HG02763 (cell line): Measurements from ENCODE around the gene BEND7.
"Not testable (repeated sequence)": the region's sequence is repeated elsewhere in the genome, so short reads cannot be mapped to it uniquely, and the experiment has no call there.

ENCODE experiments used
- ATAC-seq: cut with Tn5 transposase; IDR thresholded peaks from one replicate; pipeline ENCODE4 v1.9.1; 2021; ENCODE audit warnings: mild to moderate bottlenecking, moderate library complexity; ENCODE audit not compliant: unreplicated experiment

The BEND7 gene

DNA sequence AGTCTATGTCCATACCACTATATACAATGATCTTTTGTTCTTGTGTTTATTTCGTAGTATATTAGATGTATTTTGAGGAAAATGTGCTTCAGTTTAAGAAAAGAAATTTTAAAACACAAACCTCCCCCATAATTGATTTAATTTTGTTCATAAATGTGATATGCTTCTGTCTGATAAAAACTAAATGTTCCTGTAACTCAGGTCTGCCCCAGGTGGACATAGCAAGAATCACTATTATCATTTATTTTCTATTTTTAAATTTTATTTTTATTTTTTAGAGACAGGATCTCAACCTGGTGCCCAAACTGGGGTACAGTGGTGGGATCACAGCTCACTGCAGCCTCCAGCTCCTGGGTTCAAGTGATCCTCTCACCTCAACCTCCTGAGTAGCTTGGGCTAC lies 43.2 kb downstream of the BEND7 start:
- ATAC-seq: no peak

DNA sequence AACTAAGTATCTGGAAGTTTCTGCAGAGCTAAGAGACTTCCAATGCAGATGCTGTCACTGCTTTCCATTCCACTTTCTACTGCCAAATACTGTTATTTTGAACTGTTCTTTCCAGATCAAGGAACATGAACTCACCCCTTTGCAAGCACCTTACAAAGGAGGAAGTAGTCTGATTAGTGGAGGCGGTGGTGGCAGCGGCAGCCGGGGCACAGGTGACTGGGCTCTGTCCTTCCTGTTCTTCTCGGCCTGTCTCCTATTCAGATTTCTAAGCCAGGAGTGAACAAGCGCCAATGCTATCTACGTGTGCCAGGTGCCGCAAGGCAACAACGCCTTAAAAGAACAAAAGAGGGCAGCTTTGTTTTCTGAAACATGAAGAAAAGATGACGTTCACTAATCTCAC lies 44.9 kb downstream of the BEND7 start:
- ATAC-seq: no peak

DNA sequence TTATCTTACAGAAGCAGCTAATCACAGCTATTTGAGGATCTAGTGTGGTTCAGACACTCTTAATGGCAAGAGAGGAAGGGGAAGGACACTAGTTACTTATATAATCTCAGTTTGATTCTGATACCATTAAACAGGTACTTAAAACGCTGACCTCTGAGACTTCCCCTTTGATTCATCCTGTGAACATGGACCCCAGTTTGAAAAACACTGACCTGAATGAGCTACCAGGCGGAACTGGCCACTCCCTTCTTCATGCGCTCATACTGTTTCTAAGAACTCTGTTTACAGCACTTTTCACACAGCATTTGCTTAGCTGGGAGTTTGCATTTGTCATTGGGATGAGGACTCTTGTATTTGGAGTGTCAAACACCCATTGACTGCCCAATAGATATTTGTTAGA lies 45.7 kb downstream of the BEND7 start:
- ATAC-seq: no peak

DNA sequence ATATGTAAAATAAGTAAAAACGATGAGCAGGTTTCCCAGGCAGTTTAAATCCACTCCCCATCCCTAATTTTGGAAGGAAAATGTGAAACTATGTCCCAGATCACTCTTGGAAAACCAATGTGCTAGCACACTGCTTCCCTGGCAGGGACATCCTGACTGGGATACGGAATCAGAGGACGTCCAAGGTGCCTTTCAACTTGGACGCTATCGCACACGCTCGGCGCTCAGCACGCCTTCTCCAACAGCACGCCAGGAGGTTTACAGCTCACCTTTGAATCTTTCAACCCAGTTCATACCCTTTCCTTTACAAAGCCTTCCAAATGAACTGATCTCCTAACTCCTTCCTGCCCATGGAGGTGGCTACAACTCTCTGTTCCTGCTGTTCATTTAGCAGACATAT lies 47.1 kb downstream of the BEND7 start:
- no peak for ATAC-seq

DNA sequence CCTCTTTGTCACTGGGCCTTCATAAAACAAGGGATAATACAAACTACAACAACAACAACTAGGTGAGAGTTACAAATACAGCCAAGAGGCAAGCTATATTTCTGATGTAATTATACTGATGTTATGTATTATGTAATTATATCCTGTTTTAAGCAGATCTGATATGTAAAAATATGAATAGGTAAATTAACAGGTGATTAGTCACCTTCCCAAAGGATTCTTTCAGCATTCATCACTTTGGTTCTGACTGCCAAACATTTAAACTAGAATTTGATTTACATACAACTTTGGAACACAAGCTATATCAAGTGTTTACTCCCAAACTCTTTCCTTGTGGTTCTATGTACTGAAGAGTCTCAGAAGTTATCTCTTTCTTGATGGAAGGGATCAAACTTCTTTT lies 53.7 kb downstream of the BEND7 start:
- ATAC-seq: no peak

DNA sequence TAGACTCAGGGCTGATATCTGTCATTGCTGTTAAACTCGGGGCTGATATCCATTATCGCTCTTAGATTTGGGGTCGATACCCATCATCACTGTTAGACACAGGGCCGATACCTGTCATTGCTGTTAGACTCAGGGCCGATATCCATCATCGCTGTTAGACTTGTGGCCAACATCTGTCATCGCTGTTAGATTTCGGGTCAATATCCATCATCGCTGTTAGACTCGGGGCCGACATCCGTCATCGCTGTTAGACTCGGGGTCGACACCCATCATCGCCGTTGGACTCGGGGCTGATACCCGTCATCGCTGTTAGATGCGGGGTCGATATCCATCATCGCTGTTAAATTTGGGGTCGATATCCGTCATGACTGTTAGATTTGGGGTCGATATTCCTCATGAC lies 54.8 kb downstream of the BEND7 start:
- ATAC-seq: no peak

DNA sequence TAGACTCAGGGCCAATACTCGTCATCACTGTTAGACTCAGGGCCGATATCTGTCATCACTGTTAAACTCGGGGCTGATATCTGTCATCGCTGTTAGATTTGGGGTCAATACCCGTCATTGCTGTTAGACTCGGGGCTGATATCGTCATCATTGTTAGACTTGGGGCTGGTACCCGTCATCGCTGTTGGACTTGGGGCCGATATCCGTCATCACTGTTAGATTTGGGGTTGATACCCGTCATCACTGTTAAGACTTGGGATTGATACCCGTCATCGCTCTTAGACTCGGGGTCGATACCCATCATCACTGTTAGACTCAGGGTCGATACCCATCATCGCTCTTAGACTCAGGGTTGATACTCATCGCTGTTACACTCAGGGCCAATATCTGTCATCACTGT lies 56.5 kb downstream of the BEND7 start:
- ATAC-seq: no peak

DNA sequence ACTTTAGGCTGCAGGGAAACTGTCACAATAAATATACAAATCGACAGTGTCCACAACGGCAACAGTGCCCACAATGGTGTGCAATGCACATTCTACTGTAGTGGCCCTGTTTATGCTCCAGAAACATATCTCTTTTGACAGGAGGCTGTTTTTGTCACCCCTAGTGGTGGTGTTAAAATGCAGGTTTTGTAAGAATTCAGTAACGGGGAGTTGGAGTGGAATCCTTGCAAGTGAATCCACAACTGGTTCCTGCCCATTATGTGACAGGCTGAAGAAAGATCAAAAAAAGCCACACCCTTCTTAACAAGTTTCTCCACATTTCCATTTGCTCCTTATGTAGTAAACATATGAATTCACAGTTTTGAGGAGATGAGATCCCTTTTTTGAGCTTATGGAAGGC lies 58.5 kb downstream of the BEND7 start:
- ATAC-seq: no peak

DNA sequence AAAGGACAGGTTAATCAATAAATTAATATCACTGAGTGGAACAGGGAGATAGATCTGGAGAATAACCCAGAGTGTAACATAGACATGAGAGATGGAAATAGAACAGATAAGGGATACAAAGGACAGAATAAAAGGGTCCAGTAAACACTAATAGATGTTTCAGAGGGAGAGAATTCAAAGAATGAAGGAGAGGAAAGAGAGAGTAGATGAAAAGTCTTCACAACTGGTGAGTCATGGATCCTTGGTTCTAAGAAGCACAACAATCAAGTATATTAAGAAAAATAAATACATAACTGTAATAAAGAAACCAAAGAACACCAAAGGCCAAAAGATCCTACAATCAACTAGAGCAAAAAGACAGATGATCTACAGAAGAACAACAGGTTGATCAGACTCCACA lies 66.3 kb downstream of the BEND7 start:
- ATAC-seq: no peak

DNA sequence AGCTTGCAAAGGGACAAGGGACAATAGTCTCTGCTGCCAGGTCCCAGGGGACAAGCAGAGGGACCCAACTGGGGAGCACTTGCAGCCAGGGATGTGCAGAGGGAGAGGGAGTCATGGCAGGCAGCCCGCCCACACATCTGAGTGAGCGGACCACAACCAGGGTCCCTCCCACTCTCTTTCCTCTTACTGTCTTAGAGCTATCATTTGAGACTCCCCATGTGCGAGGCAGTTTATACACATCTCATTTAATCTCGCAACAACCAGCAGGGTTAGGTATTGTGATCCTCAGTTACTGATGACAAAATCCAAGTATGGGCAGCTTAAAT lies 70.2 kb downstream of the BEND7 start:
- no peak for ATAC-seq

DNA sequence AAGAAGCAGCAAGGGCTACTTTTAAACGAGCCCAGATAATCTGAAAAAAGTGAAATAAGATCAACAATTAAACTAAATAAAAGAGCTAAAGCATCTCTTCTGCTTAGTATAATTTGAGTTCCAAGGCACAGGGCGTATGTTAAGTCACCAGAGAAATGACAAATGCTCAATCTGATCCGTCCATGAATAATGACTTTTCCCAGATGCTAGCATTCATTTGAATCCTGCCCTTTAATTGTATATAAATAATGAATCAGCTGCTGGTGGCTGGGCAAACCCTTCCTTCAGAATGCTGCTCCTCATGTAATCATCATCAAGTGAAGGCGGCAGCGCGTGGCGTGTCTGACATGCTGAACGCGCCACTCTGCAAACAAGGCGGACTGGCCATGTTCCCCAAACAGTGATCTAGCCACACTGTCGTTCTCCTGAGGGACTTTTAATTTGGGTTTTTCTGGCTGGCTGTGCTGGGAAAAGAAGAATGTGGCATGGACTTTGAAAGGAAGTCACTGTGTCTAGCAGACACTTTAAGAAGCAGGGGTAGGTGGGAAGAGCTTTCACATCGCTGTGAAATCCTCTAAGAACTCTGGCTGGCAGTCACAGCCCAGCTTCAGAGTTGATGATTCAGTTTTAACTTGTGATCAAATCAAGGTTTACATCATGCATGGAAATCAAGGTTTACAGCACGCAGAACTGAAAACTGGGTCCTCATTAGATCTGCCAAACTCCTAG lies 70.7 kb downstream of the BEND7 start:
- no peak for ATAC-seq

DNA sequence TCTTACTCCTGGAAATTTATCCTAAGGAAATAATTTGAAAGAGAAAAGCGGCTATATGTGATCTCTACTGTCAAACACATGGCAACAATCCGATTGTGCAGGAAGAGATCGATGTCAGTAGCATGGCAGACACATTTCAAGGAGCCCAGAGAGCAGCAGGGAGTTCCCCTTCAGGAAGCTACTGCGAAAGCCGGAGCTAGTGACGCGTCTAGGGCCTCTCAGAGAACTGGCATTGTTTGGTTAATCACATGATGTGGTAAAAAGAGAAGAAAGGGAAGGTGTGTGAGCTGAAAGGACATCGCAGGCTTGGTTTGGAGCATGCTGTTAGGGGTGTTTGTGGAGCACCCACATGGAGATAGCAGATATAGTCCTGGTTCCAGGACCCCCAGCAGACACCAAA lies 74.9 kb downstream of the BEND7 start:
- ATAC-seq: no peak

DNA sequence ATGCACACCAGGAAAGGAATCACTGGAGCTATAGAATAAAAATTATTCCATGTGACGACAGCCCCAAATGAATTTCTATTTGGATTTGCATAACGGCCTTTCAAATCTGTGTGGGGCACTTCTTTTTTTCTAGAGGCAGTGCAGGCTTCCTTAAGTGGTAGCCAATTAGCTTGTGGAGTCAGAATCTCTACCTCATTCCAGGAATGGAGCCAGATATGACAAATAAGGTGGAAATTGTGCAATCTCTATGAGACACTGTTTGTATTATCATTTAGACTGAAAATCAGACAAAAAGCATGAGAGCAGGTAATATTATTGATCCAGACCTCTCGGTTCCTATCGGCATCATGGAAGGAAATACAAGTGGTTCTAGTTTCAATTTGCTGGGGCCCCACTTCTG lies 78.7 kb downstream of the BEND7 start:
- no peak for ATAC-seq

DNA sequence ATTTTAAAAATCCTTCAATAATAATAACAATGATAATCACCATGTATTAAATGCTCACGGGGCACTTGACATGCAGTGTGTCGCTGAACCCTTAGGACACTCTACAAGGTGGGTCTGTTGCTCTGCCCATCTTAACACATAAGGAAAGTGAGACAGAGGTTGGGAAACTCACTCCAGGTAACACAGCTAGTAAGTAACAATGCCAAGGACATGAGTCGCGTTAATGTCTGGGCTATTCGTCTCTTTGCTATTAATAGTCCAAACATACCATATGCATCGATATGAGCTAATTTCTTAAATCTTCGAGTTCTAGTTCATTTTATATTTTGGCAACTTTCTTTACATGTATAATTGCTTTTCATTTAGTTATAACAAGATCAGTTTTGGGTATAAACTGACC lies 79.5 kb downstream of the BEND7 start:
- ATAC-seq: no peak

DNA sequence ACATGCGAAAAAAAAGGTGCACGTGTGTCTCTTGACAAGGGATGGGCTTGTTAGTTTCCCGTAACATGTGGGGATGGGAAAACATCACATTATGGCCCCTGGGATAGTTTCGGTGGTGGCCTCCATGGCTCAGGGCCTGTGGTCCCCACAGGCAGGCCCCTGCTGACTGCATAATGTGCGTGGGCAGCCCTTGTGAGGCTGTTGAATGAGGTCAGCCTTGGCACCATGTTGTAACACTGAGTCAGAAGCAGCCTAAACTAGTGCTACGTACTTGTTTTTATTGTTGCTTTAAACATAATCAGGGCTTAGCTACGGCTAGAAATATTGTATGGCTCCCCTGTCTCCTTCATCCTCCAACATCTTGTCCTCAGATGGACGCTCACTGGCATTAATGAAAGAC lies 80.6 kb downstream of the BEND7 start:
- ATAC-seq: no peak

DNA sequence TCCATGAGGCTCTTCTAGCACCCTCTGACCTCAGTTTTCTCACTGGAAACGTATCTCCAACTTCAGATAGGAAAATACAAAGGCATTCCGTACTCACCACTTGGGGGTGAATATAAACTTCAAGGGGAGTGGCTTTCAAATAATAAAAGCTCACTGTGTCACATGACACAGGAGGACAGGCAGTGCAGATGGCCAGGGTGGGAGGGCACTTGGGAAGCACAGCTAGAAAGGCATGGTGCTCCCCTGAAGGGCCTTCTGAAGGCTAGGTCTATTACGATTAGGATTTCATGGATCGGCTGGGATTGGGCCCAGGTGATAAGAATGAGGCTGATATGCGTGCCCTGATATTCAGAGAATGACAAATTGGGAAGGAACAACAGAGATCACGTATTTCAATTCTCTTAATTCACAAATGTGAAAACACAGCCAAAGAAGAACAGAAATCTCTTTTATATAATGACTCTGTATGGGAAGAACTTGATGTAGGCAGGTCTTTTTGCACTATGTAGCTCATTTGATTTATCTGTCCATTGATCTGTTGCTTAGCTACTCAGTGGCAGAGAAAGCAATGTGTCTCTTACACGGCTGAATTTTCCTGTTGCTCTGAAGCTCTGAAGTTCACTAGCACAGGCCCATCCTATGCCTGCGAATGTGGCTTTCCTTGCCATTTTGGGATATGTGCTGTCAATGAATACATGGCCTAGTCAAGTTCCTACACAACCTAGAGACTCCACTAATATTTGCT lies 83.0 kb downstream of the BEND7 start:
- ATAC-seq: no peak

DNA sequence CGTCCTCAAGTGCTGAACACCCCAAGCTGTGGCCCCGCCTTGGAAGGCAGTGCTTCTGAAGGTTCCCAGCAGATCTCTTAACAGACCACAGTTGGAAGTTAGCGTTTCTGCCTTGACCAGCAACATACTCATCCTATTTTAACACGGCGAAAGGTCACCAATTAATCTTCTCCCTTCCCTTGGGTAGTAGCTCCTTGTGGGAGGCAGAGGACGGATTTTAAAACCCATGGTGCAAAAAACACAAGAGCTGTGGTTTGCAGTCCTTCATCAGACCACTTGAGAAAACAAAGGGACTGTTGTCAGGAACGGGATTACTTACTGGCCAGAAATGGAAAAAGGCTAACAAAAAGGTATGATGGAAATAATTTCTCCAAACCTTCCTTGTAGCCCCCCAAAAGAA lies 87.3 kb downstream of the BEND7 start:
- no peak for ATAC-seq

DNA sequence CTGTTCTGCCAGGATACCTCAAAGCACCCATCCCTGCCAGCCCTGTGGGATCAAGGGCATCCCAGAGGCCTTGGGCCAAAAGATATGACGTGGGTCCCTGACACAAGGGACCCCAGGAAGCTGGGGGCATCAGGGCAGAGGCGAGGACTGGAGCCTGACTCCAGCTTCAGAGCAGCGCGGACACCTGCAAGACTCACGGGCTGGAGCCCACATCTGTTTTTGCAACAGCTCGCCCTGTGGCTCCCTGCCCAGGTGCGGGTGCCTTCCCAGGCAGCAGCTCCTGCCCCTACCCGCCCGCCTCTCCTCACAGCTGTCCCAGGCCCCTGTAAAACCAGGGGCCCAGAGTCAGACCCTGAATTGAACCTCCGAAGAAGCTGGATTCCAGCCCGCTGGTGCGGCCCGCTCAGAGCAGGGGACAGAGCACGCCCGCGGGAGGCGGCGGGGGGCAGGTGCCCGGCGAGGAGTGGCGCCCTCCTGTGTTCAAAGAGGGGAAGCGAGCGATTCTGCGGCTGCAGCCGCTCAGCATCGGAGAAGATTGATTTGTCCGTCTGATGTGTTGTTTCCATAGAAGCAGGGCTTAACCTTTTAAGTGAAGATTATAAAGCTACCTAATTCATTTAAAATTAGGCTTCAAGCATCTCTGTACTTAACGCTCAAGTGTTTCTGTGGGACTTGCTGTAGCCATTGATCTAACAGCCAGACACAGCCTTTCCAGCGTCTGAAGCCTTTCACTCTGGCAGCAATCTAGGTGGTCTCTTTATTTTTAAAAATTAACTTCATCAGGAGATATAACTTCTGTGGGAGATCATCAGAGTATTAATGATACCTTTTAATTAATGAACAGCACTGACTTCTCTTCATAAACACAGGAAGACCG lies 88.4 kb downstream of the BEND7 start:
- peak; percentile 64 for ATAC-seq

DNA sequence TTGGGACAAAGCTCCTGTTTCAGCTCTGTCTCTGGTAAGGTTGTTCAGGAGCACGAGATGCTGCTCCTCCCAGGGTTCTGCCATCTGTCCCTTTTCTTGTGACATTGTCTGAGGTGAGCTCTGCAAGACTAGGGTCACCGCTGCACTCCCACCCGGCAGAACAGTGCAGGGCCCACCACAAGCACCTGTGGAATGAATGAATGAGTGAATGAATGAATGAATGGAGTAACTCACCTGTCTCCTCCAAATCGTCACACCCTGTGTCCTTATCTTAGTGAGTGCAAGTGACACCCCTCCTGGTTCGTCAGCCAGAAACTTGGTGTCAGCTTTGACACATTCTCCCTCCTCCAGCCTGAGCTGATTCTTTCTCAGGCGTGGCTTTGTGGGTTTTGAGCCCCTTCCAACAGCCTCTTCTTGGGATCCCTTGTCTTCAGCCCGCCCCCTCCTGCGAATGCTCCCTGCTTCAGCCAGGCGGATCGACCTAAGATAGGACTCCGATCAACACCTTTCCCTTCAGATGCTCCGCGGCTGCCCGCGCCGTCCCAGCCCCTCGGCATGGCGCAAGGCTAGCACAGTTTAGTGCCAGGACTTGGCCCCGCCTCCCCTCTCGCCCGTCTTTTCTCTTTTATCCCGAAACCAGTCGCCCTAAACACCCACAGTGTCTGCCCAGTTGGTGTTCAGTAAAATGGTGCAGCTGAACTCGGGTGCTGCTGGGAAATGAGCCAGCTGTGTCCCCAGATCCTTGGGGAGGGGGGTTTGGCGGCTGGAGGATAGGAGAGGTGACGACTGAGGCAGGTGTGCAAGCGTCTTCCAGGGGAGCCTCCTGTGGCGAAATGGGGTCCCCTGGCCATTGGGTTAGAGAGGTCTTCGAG lies 89.3 kb downstream of the BEND7 start:
- no peak for ATAC-seq

DNA sequence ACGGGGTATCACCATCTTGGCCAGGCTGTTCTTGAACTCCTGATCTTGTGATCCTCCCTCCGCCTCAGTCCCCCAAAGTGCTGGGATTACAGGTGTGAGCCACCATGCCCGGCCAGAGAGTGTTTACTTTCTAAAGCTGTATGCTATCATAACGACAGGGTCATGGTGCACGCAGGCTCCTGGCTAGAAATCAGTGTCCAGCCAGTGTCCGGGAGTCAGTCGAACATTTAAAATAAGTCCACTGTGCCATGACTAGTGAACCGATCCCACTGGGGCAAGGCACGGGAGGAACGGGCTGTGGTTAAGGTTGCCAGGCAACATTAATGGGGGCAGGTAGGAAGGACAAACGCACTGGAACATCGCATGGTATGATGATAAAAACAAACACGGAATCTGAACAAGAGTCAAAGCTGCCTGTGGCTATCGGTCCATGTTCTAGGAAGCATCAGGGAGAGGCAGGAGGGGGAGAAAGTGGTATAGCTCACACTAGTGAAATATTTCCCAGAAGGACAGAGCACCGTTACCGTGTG lies 91.7 kb downstream of the BEND7 start:
- no peak for ATAC-seq

DNA sequence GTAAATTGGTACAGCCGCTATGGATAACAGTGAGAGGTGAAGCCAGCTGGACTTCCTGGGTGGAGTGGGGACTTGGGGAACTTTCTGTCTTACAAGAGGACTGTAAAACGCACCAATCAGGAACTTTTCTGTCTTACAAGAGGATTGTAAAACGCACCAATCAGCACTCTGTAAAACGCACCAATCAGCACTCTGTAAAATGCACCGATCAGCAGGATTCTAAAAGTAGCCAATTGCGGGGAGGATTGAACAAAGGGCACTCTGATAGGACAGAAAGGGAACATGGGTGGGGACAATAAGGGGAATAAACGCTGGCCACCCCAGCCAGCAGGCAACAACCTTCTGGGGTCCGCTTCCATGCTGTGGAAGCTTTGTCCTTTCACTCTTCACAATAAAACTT lies 100.9 kb downstream of the BEND7 start:
- ATAC-seq: not testable (repeated sequence)
